Right atrium auricular region (tissue), 2 donors: ENCODE data around the gene SLC15A4. TPM values are rescaled to one million over a fixed set of nuclear protein-coding genes. Genes with fewer than 3 reads are reported as not detected.

Experiments
- DNase-seq: peaks from one replicate; pipeline ENCODE4 v3.0.0-alpha.2; 2019; ENCODE audit warnings: low spot score
- H3K27ac ChIP-seq, 2 donors: fragments of 200-600 bp; sonication (generic); 1 replicate in 1 of 2; 2 replicates in 1 of 2; pipeline ENCODE4 v1.5.1; 2016 to 2019
- H3K27me3 ChIP-seq, 2 donors: fragments of 200-600 bp; sonication (generic); one replicate each; pipeline versions ENCODE4 v1.5.1 to v1.6.0; 2017 to 2019
- H3K36me3 ChIP-seq: fragments of 200-600 bp; sonication (generic); one replicate; pipeline ENCODE4 v1.5.1; 2016
- H3K4me1 ChIP-seq, 2 donors: fragments of 200-600 bp; sonication (generic); one replicate each; pipeline versions ENCODE4 v1.5.1 to v1.6.0; 2017 to 2019
- H3K4me3 ChIP-seq, 2 donors: fragments of 200-600 bp; sonication (generic); 1 replicate in 1 of 2; 2 replicates in 1 of 2; pipeline ENCODE4 v1.5.1; 2017 to 2019; ENCODE audit warnings: mild to moderate bottlenecking in 1 of 2, moderate library complexity in 1 of 2
- H3K9me3 ChIP-seq, 2 donors: fragments of 200-600 bp; sonication (generic); one replicate each; pipeline ENCODE4 v1.5.1; 2019
- total RNA-seq, 2 donors: library from RNA; depleted of rRNA; stranded (reverse); fragments of >200 nt; gene quantifications; one replicate each; pipeline ENCODE4 v1.1.0, GENCODE V29; 2016
- TF ChIP-seq, protein P1 (sequence below), 2 donors: fragments of 200-600 bp; sonication (generic); IDR thresholded peaks; one replicate each; pipeline ENCODE4 v1.5.1; 2019; ENCODE audit warnings: antibody characterized with exemption in 2 of 2

The SLC15A4 gene
- total RNA-seq, 2 donors from 2014 or later = 24.1 to 24.3 TPM

DNA sequence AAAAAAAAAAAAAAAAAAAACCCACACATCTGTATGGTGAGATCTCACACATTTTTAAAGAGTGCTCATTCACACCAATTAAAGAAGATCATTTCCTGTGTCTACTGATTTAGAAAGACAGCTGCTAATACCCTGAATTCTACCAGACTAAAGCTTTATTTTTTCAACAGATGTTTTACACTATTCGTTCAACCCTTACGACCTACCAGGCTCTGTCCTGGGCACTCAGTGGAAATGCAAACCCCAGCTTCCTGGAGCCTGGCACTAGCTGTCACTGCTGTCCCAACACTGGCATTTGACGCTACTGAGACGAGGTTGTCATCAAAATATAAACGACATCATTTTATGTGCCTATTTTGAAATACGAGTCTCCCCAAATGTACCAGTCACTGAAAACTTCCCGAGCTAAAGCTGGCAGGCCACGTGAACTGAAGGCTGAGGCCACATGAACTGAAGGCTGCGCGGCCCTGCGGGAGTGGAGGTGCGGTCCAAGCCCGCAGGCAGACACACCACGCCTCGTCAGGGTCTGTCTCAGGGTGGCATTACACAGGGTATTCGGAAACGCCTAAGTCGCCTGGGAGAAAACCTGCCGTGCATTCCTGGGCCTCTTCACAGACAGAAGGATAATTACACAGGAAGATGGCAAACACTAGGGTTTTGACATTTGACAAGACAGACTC lies 27.2 kb downstream of the SLC15A4 start:
- Histone ChIP-seq H3K4me3 (no peak overlapping the region), H3K4me1 (peaks cover 0 to 2% of the 10 kb centered on the region in 2 donors), H3K27ac (no peak overlapping the region), H3K36me3 (peaks cover 86% of the 10 kb centered on the region), H3K27me3 (no peaks in the 10 kb centered on the region), H3K9me3 (no peaks in the 10 kb centered on the region)
- DNase-seq = no peak
- TF ChIP-seq, protein P1, sequence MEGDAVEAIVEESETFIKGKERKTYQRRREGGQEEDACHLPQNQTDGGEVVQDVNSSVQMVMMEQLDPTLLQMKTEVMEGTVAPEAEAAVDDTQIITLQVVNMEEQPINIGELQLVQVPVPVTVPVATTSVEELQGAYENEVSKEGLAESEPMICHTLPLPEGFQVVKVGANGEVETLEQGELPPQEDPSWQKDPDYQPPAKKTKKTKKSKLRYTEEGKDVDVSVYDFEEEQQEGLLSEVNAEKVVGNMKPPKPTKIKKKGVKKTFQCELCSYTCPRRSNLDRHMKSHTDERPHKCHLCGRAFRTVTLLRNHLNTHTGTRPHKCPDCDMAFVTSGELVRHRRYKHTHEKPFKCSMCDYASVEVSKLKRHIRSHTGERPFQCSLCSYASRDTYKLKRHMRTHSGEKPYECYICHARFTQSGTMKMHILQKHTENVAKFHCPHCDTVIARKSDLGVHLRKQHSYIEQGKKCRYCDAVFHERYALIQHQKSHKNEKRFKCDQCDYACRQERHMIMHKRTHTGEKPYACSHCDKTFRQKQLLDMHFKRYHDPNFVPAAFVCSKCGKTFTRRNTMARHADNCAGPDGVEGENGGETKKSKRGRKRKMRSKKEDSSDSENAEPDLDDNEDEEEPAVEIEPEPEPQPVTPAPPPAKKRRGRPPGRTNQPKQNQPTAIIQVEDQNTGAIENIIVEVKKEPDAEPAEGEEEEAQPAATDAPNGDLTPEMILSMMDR (IDR thresholded peaks at IDR 0.05) = no peak

DNA sequence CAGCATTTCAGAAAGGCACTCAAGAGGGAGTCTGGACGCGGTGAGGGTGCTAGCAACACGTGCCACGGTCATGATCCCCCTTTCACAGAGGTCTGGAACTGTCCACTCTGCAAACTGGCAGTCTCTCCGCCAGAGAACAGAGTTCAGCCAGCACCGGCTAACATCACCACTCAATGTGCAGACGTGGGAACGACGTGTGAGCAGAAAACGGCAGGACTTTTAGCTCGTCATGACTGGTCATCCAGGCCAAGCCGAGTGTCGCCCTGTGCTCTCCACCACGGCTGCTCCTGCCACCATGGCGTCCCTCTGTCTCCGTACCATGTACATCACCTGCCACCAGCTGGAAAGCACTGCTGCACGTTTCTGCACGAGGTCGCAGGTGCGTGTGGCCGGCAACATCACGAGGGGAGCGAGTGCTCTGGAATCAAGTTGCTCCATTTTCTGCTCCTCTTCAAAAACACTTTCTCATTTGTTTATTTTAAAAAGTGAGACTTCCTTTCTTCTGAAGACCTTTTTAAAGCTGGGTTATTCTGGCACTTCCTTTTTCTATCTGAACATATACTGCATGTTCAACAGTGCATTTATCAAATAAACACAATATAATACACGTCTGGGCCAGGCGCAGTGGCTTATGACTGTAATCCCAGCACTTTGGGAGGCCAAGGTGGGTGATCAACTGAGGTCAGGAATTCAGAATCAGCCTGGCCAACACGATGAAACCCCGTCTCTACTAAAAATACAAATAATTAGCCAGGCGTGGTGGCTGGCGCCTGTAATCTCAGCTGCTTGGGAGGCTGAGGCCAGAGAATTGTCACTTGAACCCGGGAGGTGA lies 28.0 kb downstream of the SLC15A4 start:
- H3K9me3 ChIP-seq = no peaks in the 10 kb centered on the region
- no peak overlapping the region for H3K27ac ChIP-seq
- no peaks in the 10 kb centered on the region for H3K27me3 ChIP-seq
- peaks cover 0 to 4% of the 10 kb centered on the region in 2 donors for H3K4me1 ChIP-seq
- no peak overlapping the region for H3K4me3 ChIP-seq
- no peak for DNase-seq
- TF ChIP-seq, protein P1 (IDR thresholded peaks at IDR 0.05) = no peak
- peaks cover 84% of the 10 kb centered on the region for H3K36me3 ChIP-seq

- Histone ChIP-seq H3K4me1 (peaks cover 0 to 12% of the 10 kb centered on the region in 2 donors), H3K36me3 (peaks cover 76% of the 10 kb centered on the region), H3K4me3 (no peak overlapping the region), H3K9me3 (no peaks in the 10 kb centered on the region), H3K27ac (no peak overlapping the region), H3K27me3 (no peaks in the 10 kb centered on the region)
- TF ChIP-seq, protein P1 (IDR thresholded peaks at IDR 0.05) = no peak
- no peak for DNase-seq
Measured at GRCh38 chr12:128794661-128795529, 28.9 kb downstream of the SLC15A4 start.

DNA sequence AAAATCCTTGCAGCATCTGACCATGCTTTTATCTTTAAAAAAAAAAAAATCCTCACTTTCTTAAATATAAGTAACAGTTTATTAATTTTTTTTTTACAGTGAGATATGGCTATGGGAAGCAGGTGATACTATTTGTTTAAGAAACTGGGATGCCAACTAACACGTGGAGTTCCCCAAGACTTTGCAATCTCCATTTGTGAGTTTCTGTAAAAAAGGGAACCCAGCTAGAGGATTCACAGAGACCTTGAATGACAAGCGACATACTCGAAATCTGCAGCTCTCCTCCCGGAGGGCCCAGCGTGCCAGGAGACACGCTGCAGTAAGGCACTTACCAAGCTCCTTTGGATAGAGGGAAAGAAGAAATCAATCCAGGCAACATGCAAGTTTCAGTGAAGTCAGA lies 30.1 kb downstream of the SLC15A4 start:
- H3K27ac ChIP-seq = no peak overlapping the region
- TF ChIP-seq, protein P1 (IDR thresholded peaks at IDR 0.05) = no peak
- peaks cover 0 to 13% of the 10 kb centered on the region in 2 donors for H3K4me1 ChIP-seq
- H3K4me3 ChIP-seq = no peak overlapping the region
- no peak for DNase-seq
- H3K9me3 ChIP-seq = no peaks in the 10 kb centered on the region
- no peaks in the 10 kb centered on the region for H3K27me3 ChIP-seq
- peaks cover 65% of the 10 kb centered on the region for H3K36me3 ChIP-seq

- Histone ChIP-seq H3K27ac (no peak overlapping the region), H3K9me3 (no peaks in the 10 kb centered on the region), H3K4me3 (no peak overlapping the region), H3K4me1 (peaks cover 0 to 13% of the 10 kb centered on the region in 2 donors), H3K27me3 (no peaks in the 10 kb centered on the region), H3K36me3 (peaks cover 57% of the 10 kb centered on the region)
- TF ChIP-seq, protein P1 (IDR thresholded peaks at IDR 0.05) = no peak
- DNase-seq = no peak
Measured at GRCh38 chr12:128792881-128793280, 30.9 kb downstream of the SLC15A4 start.
